ENCODE data around the gene CABLES1.
"Not testable (repeated sequence)": the region's sequence is repeated elsewhere in the genome, so short reads cannot be mapped to it uniquely, and the experiment has no call there.

The CABLES1 gene

GRCh38 chr18:23282437-23282781 lies 147.1 kb downstream of the CABLES1 start:
- H3K4me3 ChIP-seq (ENCODE audit: low read depth, low read length, poor library complexity, severe bottlenecking), result no peak overlapping the region
- no peak overlapping the region for H3K27ac ChIP-seq (ENCODE audit: low read depth, low read length, poor library complexity, severe bottlenecking)
- H3K36me3 ChIP-seq (ENCODE audit: insufficient read depth, low read length), result peaks cover 5% of the 10 kb centered on the region; the same call in 1 of the 2 replicates
- no peaks in the 10 kb centered on the region for H3K27me3 ChIP-seq (ENCODE audit: insufficient read depth, low read length)
- H2AFZ ChIP-seq (ENCODE audit: low read length), result no peak overlapping the region
- no peaks in the 10 kb centered on the region for H4K20me1 ChIP-seq (ENCODE audit: insufficient read depth, low read length)
- no peak overlapping the region for H3K4me2 ChIP-seq (ENCODE audit: low read length)
- TF ChIP-seq EZH2 (IDR thresholded peaks at IDR 0.05; ENCODE audit: borderline replicate concordance, low read length), result no peak
- no peak for TF ChIP-seq CTCF (IDR thresholded peaks at IDR 0.05; ENCODE audit: low read length)
- no peaks in the 10 kb centered on the region for H3K79me2 ChIP-seq (ENCODE audit: insufficient read depth, low read length)
- 0 out of 2 replicates have a peak, but pooled peaks cover 4% of the 10 kb centered on the region for H3K9me3 ChIP-seq (ENCODE audit: low read length)
- peaks cover 11% of the 10 kb centered on the region for H3K4me1 ChIP-seq (ENCODE audit: insufficient read depth, low read length, severe bottlenecking)
- no peak overlapping the region for H3K9ac ChIP-seq (ENCODE audit: low read length)
- H3K9me2 ChIP-seq (ENCODE audit: low read depth, low read length), result no peaks in the 10 kb centered on the region
- no peaks in the 10 kb centered on the region for H3F3A ChIP-seq (ENCODE audit: insufficient read depth, low read length)

GRCh38 chr18:23283916-23284430 lies 148.7 kb downstream of the CABLES1 start:
- no peak overlapping the region for H3K4me2 ChIP-seq (ENCODE audit: low read length)
- H3K9me3 ChIP-seq (ENCODE audit: low read length), result no peaks in the 10 kb centered on the region
- H3K9me2 ChIP-seq (ENCODE audit: low read depth, low read length), result no peaks in the 10 kb centered on the region
- H3K4me3 ChIP-seq (ENCODE audit: low read depth, low read length, poor library complexity, severe bottlenecking), result no peak overlapping the region
- H3K27ac ChIP-seq (ENCODE audit: low read depth, low read length, poor library complexity, severe bottlenecking), result no peak overlapping the region
- H4K20me1 ChIP-seq (ENCODE audit: insufficient read depth, low read length), result no peaks in the 10 kb centered on the region
- no peaks in the 10 kb centered on the region for H3K36me3 ChIP-seq (ENCODE audit: insufficient read depth, low read length)
- no peak overlapping the region for H2AFZ ChIP-seq (ENCODE audit: low read length)
- no peaks in the 10 kb centered on the region for H3F3A ChIP-seq (ENCODE audit: insufficient read depth, low read length)
- TF ChIP-seq CTCF (IDR thresholded peaks at IDR 0.05; ENCODE audit: low read length) (no peak), EZH2 (IDR thresholded peaks at IDR 0.05; ENCODE audit: borderline replicate concordance, low read length) (no peak)
- no peak overlapping the region for H3K9ac ChIP-seq (ENCODE audit: low read length)
- no peaks in the 10 kb centered on the region for H3K27me3 ChIP-seq (ENCODE audit: insufficient read depth, low read length)
- peaks cover 11% of the 10 kb centered on the region for H3K4me1 ChIP-seq (ENCODE audit: insufficient read depth, low read length, severe bottlenecking)
- H3K79me2 ChIP-seq (ENCODE audit: insufficient read depth, low read length), result no peaks in the 10 kb centered on the region

GRCh38 chr18:23284629-23285028 lies 149.3 kb downstream of the CABLES1 start:
- no peaks in the 10 kb centered on the region for H3K9me2 ChIP-seq (ENCODE audit: low read depth, low read length)
- H3K4me2 ChIP-seq (ENCODE audit: low read length), result no peak overlapping the region
- no peaks in the 10 kb centered on the region for H3K36me3 ChIP-seq (ENCODE audit: insufficient read depth, low read length)
- H2AFZ ChIP-seq (ENCODE audit: low read length), result no peak overlapping the region
- no peaks in the 10 kb centered on the region for H3K79me2 ChIP-seq (ENCODE audit: insufficient read depth, low read length)
- H3K27me3 ChIP-seq (ENCODE audit: insufficient read depth, low read length), result no peaks in the 10 kb centered on the region
- TF ChIP-seq EZH2 (IDR thresholded peaks at IDR 0.05; ENCODE audit: borderline replicate concordance, low read length) (no peak), CTCF (IDR thresholded peaks at IDR 0.05; ENCODE audit: low read length) (no peak)
- H3F3A ChIP-seq (ENCODE audit: insufficient read depth, low read length), result no peaks in the 10 kb centered on the region
- no peaks in the 10 kb centered on the region for H4K20me1 ChIP-seq (ENCODE audit: insufficient read depth, low read length)
- H3K27ac ChIP-seq (ENCODE audit: low read depth, low read length, poor library complexity, severe bottlenecking), result no peak overlapping the region
- peaks cover 11% of the 10 kb centered on the region for H3K4me1 ChIP-seq (ENCODE audit: insufficient read depth, low read length, severe bottlenecking)
- no peak overlapping the region for H3K4me3 ChIP-seq (ENCODE audit: low read depth, low read length, poor library complexity, severe bottlenecking)
- H3K9ac ChIP-seq (ENCODE audit: low read length), result no peak overlapping the region
- no peaks in the 10 kb centered on the region for H3K9me3 ChIP-seq (ENCODE audit: low read length)

GRCh38 chr18:23285581-23285980 lies 150.3 kb downstream of the CABLES1 start:
- not testable (repeated sequence) for H3K27ac ChIP-seq (ENCODE audit: low read depth, low read length, poor library complexity, severe bottlenecking)
- H3K4me1 ChIP-seq (ENCODE audit: insufficient read depth, low read length, severe bottlenecking), result peaks cover 11% of the 10 kb centered on the region

More at GRCh38 chr18:23285581-23285980, 150.3 kb downstream of the CABLES1 start:
- H3K4me3 ChIP-seq (ENCODE audit: low read depth, low read length, poor library complexity, severe bottlenecking); H3F3A ChIP-seq (ENCODE audit: insufficient read depth, low read length); H2AFZ ChIP-seq (ENCODE audit: low read length); H3K27me3 ChIP-seq (ENCODE audit: insufficient read depth, low read length); H4K20me1 ChIP-seq (ENCODE audit: insufficient read depth, low read length); H3K9me2 ChIP-seq (ENCODE audit: low read depth, low read length); H3K4me2 ChIP-seq (ENCODE audit: low read length); H3K79me2 ChIP-seq (ENCODE audit: insufficient read depth, low read length); H3K9ac ChIP-seq (ENCODE audit: low read length); H3K9me3 ChIP-seq (ENCODE audit: low read length); H3K36me3 ChIP-seq (ENCODE audit: insufficient read depth, low read length): not testable (repeated sequence)

Measured in OCI-LY1 (cell line).